Activated CD4-positive, alpha-beta T cell treated with anti-CD3 and anti-CD28 coated beads, Interleukin-2, amount 10 ng/mL, durations not matched to agents 7 days and 5 days (primary cell): ENCODE data around the gene KCNAB2. TPM values are rescaled to one million over a fixed set of nuclear protein-coding genes. Genes with fewer than 3 reads are reported as not detected.

Experiments
- CTCF ChIA-PET: fragments of 350-600 bp; sonication (Branson Sonifier 250); formaldehyde crosslinking; loops from one replicate; lab custom pipeline; 2021; ENCODE audit warnings: antibody characterized with exemption; lab: Charles Lee
- POLR2A ChIA-PET: fragments of 350-600 bp; sonication (Branson Sonifier 250); formaldehyde crosslinking; loops from one replicate; lab custom pipeline; 2021; ENCODE audit warnings: antibody characterized with exemption; lab: Charles Lee
- DNase-seq: peaks from one replicate; pipeline ENCODE4 v3.0.0-alpha.2; 2020
- H3K27ac Mint-ChIP-seq: one replicate; pipeline ENCODE4 v1.8.0; 2021; ENCODE audit warnings: mild to moderate bottlenecking, moderate library complexity, mixed read lengths
- H3K27me3 Mint-ChIP-seq: one replicate; pipeline ENCODE4 v1.8.0; 2021; ENCODE audit warnings: mixed read lengths
- H3K36me3 Mint-ChIP-seq: one replicate; pipeline ENCODE4 v1.8.0; 2021; ENCODE audit warnings: low read depth, mixed read lengths
- H3K4me1 Mint-ChIP-seq: one replicate; pipeline ENCODE4 v1.8.0; 2021; ENCODE audit warnings: mixed read lengths
- H3K4me3 Mint-ChIP-seq: one replicate; pipeline ENCODE4 v1.8.0; 2021; ENCODE audit warnings: mild to moderate bottlenecking, moderate library complexity, mixed read lengths
- H3K9me3 Mint-ChIP-seq: one replicate; pipeline ENCODE4 v1.8.0; 2021; ENCODE audit warnings: mixed read lengths
- total RNA-seq, 2 experiments: library from RNA; stranded (reverse); gene quantifications; one replicate each; pipeline ENCODE4 v1.2.3, GENCODE V29; 2021

KCNAB2 gene
- total RNA-seq, 2 experiments from 2014 or later, result 258 to 294 TPM

GRCh38 chr1:6094246-6094645 is 48.6 kb downstream of the KCNAB2 start:
- CTCF ChIA-PET, result no interaction called here
- no peaks in the 10 kb centered on the region for H3K4me1 Mint-ChIP-seq
- H3K9me3 Mint-ChIP-seq, result no peaks in the 10 kb centered on the region
- peak overlapping the region; percentile 9 for H3K27ac Mint-ChIP-seq
- no peak for DNase-seq
- H3K4me3 Mint-ChIP-seq, result no peak overlapping the region
- H3K27me3 Mint-ChIP-seq, result no peaks in the 10 kb centered on the region
- POLR2A ChIA-PET, result no interaction called here
- peaks cover 36% of the 10 kb centered on the region for H3K36me3 Mint-ChIP-seq

GRCh38 chr1:6094801-6095505 is 49.3 kb downstream of the KCNAB2 start:
- Mint-ChIP-seq H3K4me1 (no peaks in the 10 kb centered on the region), H3K27me3 (no peaks in the 10 kb centered on the region), H3K27ac (no peak overlapping the region), H3K36me3 (peaks cover 31% of the 10 kb centered on the region), H3K4me3 (no peak overlapping the region), H3K9me3 (no peaks in the 10 kb centered on the region)
- DNase-seq, result no peak
- POLR2A ChIA-PET, result no interaction called here
- CTCF ChIA-PET, result interaction anchor here (0.6 kb wide), 1 partner anchor 311 kb away, joined by 4 read pairs; no protein-coding TSS in a partner anchor

GRCh38 chr1:6095511-6096242 is 50.0 kb downstream of the KCNAB2 start:
- POLR2A ChIA-PET, result no interaction called here
- Mint-ChIP-seq H3K27me3 (no peaks in the 10 kb centered on the region), H3K4me3 (no peak overlapping the region), H3K36me3 (peaks cover 29% of the 10 kb centered on the region), H3K9me3 (no peaks in the 10 kb centered on the region), H3K27ac (no peak overlapping the region), H3K4me1 (no peaks in the 10 kb centered on the region)
- CTCF ChIA-PET, result interaction anchor here (0.6 kb wide), 1 partner anchor 311 kb away, joined by 4 read pairs; no protein-coding TSS in a partner anchor
- DNase-seq, result no peak

GRCh38 chr1:6096243-6097116 is 50.8 kb downstream of the KCNAB2 start:
- Mint-ChIP-seq H3K36me3 (peaks cover 23% of the 10 kb centered on the region), H3K27ac (no peak overlapping the region)
- POLR2A ChIA-PET, result no interaction called here

GRCh38 chr1:6097117-6097595 is 51.5 kb downstream of the KCNAB2 start:
- no peak overlapping the region for H3K27ac Mint-ChIP-seq
- POLR2A ChIA-PET, result no interaction called here
- CTCF ChIA-PET, result no interaction called here
- peaks cover 20% of the 10 kb centered on the region for H3K36me3 Mint-ChIP-seq
- H3K9me3 Mint-ChIP-seq, result no peaks in the 10 kb centered on the region
- H3K4me1 Mint-ChIP-seq, result no peaks in the 10 kb centered on the region
- H3K27me3 Mint-ChIP-seq, result no peaks in the 10 kb centered on the region
- H3K4me3 Mint-ChIP-seq, result no peak overlapping the region
- no peak for DNase-seq

More at GRCh38 chr1:6096243-6097116, 50.8 kb downstream of the KCNAB2 start:
- no peak overlapping the region for H3K4me3 Mint-ChIP-seq
- DNase-seq, result no peak
- CTCF ChIA-PET, result no interaction called here
- H3K9me3 Mint-ChIP-seq, result no peaks in the 10 kb centered on the region
- no peaks in the 10 kb centered on the region for H3K4me1 Mint-ChIP-seq
- no peaks in the 10 kb centered on the region for H3K27me3 Mint-ChIP-seq

- H3K9me3 Mint-ChIP-seq, result no peaks in the 10 kb centered on the region
- peaks cover 19% of the 10 kb centered on the region for H3K36me3 Mint-ChIP-seq
- CTCF ChIA-PET, result no interaction called here
- POLR2A ChIA-PET, result no interaction called here
- no peak overlapping the region for H3K27ac Mint-ChIP-seq
- no peaks in the 10 kb centered on the region for H3K4me1 Mint-ChIP-seq
- DNase-seq, result no peak
- no peak overlapping the region for H3K4me3 Mint-ChIP-seq
- no peaks in the 10 kb centered on the region for H3K27me3 Mint-ChIP-seq
Measured at GRCh38 chr1:6097824-6098223, 52.1 kb downstream of the KCNAB2 start.

GRCh38 chr1:6098303-6099215 is 52.9 kb downstream of the KCNAB2 start:
- POLR2A ChIA-PET, result no interaction called here
- no peak for DNase-seq

GRCh38 chr1:6099297-6099696 is 53.6 kb downstream of the KCNAB2 start:
- POLR2A ChIA-PET, result no interaction called here
- Mint-ChIP-seq H3K36me3 (peaks cover 10% of the 10 kb centered on the region), H3K9me3 (no peaks in the 10 kb centered on the region), H3K4me3 (no peak overlapping the region), H3K4me1 (no peaks in the 10 kb centered on the region), H3K27me3 (no peaks in the 10 kb centered on the region), H3K27ac (no peak overlapping the region)
- CTCF ChIA-PET, result no interaction called here
- DNase-seq, result no peak

More at GRCh38 chr1:6098303-6099215, 52.9 kb downstream of the KCNAB2 start:
- peaks cover 16% of the 10 kb centered on the region for H3K36me3 Mint-ChIP-seq
- no peaks in the 10 kb centered on the region for H3K9me3 Mint-ChIP-seq
- H3K4me1 Mint-ChIP-seq, result no peaks in the 10 kb centered on the region
- H3K27me3 Mint-ChIP-seq, result no peaks in the 10 kb centered on the region
- no peak overlapping the region for H3K27ac Mint-ChIP-seq
- H3K4me3 Mint-ChIP-seq, result no peak overlapping the region
- CTCF ChIA-PET, result no interaction called here

- H3K9me3 Mint-ChIP-seq, result no peaks in the 10 kb centered on the region
- ChIA-PET CTCF (no interaction called here), POLR2A (no interaction called here)
- no peaks in the 10 kb centered on the region for H3K27me3 Mint-ChIP-seq
- peaks cover 10% of the 10 kb centered on the region for H3K36me3 Mint-ChIP-seq
- no peak for DNase-seq
- H3K4me1 Mint-ChIP-seq, result no peaks in the 10 kb centered on the region
- no peak overlapping the region for H3K27ac Mint-ChIP-seq
- no peak overlapping the region for H3K4me3 Mint-ChIP-seq
Measured at GRCh38 chr1:6099787-6100765, 54.4 kb downstream of the KCNAB2 start.

GRCh38 chr1:6100861-6101783 is 55.4 kb downstream of the KCNAB2 start:
- H3K27ac Mint-ChIP-seq, result no peak overlapping the region
- no peaks in the 10 kb centered on the region for H3K27me3 Mint-ChIP-seq
- no peaks in the 10 kb centered on the region for H3K9me3 Mint-ChIP-seq
- CTCF ChIA-PET, result no interaction called here
- no peaks in the 10 kb centered on the region for H3K4me1 Mint-ChIP-seq
- POLR2A ChIA-PET, result no interaction called here
- DNase-seq, result no peak
- H3K36me3 Mint-ChIP-seq, result peaks cover 10% of the 10 kb centered on the region
- no peak overlapping the region for H3K4me3 Mint-ChIP-seq
